ENCODE measurements around the gene DLAT.
"Not testable (repeated sequence)": the region's sequence is repeated elsewhere in the genome, so short reads cannot be mapped to it uniquely, and the experiment has no call there.

Gene DLAT

DNA sequence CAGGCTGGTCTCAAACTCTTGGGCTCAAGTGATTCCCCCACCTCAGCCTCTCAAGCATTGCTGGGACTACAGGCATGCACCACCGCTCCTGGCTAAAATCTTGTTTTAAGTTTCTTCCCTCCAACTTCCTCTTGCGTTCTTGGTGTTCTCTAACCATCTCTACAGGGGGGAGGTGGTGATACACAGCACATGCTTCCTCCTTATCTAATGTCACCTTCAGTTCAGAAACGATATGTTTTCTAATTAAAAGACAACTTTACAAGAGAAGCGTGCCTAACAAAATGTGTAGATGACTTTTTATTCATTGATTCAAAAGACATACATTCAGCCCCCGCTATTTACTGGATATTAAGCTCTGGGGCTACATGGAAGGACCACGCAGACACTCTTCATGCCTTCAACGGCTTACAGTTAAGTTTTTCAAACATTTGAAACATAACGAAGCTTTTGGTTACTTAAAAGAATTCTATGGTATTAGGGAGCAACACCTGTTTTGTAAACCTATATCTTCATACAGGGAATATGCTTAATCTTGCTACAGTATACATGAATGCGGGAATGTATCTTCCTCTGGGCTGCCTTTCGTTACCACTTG is 933 bp upstream of the DLAT start:
- WGBS (ENCODE audit: insufficient coverage, insufficient read length): no CpG with 5 or more reads among the region's 10 CpGs
- Histone ChIP-seq H3K4me1 (ENCODE audit: control insufficient read depth, insufficient read depth, low read length) (no peaks in the 10 kb centered on the region), H3K27ac (ENCODE audit: low read length) (no peak overlapping the region), H3K9me3 (ENCODE audit: control insufficient read depth, insufficient read depth, low read length) (no peaks in the 10 kb centered on the region), H3K4me3 (ENCODE audit: low read length) (peak overlapping the region; percentile 89; the same call in 1 of the 2 replicates), H3K27me3 (ENCODE audit: control insufficient read depth, insufficient read depth, low read length) (no peaks in the 10 kb centered on the region), H3K36me3 (ENCODE audit: control insufficient read depth, insufficient read depth, low read length) (peaks cover 4% of the 10 kb centered on the region; the same call in 1 of the 2 replicates)
- DNase-seq (ENCODE audit: low read depth, low spot score): no peak

DNA sequence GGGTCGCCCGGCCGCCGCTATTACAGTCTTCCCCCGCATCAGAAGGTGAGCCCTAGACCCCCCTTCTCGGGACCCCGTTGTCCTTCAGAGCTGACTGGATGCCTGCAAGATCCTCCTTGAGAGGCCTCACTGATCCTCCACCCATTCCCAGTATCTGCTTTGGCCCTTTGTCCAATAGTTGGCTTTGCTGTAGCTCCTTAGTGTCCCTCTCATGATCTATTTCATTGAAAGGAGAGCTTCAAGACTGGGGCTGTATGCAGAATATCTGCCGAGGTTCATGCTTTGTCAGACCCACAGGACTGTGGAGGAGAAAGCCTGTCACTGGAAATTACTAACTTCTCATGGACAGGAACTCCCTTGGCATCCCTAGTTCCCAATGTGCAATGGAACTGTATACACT is 499 bp downstream of the DLAT start:
- WGBS (ENCODE audit: insufficient coverage, insufficient read length): no CpG with 5 or more reads among the region's 8 CpGs
- Histone ChIP-seq H3K9me3 (ENCODE audit: control insufficient read depth, insufficient read depth, low read length) (no peaks in the 10 kb centered on the region), H3K36me3 (ENCODE audit: control insufficient read depth, insufficient read depth, low read length) (peaks cover 13% of the 10 kb centered on the region; the same call in 1 of the 2 replicates), H3K27me3 (ENCODE audit: control insufficient read depth, insufficient read depth, low read length) (no peaks in the 10 kb centered on the region), H3K4me1 (ENCODE audit: control insufficient read depth, insufficient read depth, low read length) (no peaks in the 10 kb centered on the region), H3K4me3 (ENCODE audit: low read length) (peak overlapping the region; percentile 89), H3K27ac (ENCODE audit: low read length) (no peak overlapping the region)
- DNase-seq (ENCODE audit: low read depth, low spot score): no peak

DNA sequence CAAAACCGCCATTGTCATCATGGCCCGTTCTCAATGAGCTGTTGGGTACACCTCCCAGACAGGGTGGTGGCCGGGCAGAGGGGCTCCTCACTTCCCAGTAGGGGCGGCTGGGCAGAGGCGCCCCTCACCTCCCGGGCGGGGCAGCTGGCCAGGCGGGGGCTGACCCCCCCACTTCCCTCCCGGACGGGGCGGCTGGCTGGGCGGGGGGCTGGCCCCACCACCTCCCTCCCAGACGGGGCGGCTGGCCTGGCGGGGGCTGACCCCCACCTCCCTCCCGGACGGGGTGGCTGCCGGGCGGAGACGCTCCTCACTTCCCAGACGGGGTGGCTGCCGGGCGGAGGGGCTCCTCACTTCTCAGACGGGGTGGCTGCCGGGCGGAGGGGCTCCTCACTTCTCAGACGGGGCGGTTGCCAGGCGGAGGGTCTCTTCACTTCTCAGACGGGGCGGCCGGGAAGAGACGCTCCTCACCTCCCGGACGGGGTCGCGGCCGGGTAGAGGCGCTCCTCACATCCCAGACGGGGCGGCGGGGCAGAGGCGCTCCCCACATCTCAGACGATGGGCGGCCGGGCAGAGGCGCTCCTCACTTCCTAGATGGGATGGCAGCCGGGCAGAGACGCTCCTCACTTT is 1.7 kb downstream of the DLAT start:
- H3K27me3 ChIP-seq (ENCODE audit: control insufficient read depth, insufficient read depth, low read length); DNase-seq (ENCODE audit: low read depth, low spot score); H3K4me1 ChIP-seq (ENCODE audit: control insufficient read depth, insufficient read depth, low read length); H3K27ac ChIP-seq (ENCODE audit: low read length); H3K9me3 ChIP-seq (ENCODE audit: control insufficient read depth, insufficient read depth, low read length); H3K4me3 ChIP-seq (ENCODE audit: low read length): not testable (repeated sequence)
- peaks cover 13% of the 10 kb centered on the region; the same call in 1 of the 2 replicates for H3K36me3 ChIP-seq (ENCODE audit: control insufficient read depth, insufficient read depth, low read length)
- WGBS (ENCODE audit: insufficient coverage, insufficient read length): no CpG with 5 or more reads among the region's 49 CpGs

DNA sequence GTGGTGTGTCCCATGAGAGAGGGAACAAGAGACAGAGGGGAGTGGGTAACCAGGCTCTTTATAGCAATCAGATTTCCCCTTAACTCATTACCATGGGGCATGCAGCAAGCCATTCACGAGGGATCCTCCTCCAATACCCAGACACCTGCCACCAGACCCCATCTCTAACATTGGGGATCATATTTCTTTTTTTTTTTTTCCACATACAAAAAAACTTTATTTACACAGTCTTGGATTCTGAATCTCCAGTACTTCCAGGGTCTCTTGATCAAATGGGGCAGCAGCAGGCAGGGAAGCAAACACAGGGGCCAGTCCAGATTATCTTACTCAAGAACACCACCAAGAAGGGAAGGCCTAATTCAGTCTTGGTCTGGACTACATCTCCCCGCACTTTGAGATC is 4.3 kb downstream of the DLAT start:
- DNase-seq (ENCODE audit: low read depth, low spot score): no peak
- Histone ChIP-seq H3K9me3 (ENCODE audit: control insufficient read depth, insufficient read depth, low read length) (no peaks in the 10 kb centered on the region), H3K4me1 (ENCODE audit: control insufficient read depth, insufficient read depth, low read length) (no peaks in the 10 kb centered on the region), H3K27me3 (ENCODE audit: control insufficient read depth, insufficient read depth, low read length) (no peaks in the 10 kb centered on the region), H3K36me3 (ENCODE audit: control insufficient read depth, insufficient read depth, low read length) (peaks cover 17% of the 10 kb centered on the region; the same call in 1 of the 2 replicates), H3K27ac (ENCODE audit: low read length) (no peak overlapping the region), H3K4me3 (ENCODE audit: low read length) (no peak overlapping the region)
- no CpG with 5 or more reads among the region's 2 CpGs for WGBS (ENCODE audit: insufficient coverage, insufficient read length)

DNA sequence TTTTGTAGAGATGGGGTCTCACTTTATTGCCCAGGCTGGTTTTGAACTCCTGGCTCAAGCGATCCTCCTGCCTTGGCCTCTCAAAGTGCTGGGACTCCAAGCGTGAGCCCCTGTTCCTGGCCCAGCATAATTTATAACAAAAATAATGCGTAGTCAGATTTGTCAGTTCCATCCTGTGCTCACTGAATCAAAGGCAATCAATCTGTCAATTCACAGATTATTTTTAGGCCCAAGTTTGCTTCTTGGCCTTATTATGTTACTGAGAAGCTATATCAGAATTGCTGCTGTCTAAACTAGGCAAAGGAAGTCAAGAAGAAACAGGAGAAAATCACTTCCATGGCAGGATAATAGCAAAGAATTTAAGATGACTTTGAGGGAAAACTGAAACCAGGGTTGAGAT is 8.7 kb downstream of the DLAT start:
- no CpG with 5 or more reads among the region's 3 CpGs for WGBS (ENCODE audit: insufficient coverage, insufficient read length)
- H3K36me3 ChIP-seq (ENCODE audit: control insufficient read depth, insufficient read depth, low read length): peaks cover 21% of the 10 kb centered on the region; the same call in 1 of the 2 replicates
- DNase-seq (ENCODE audit: low read depth, low spot score): no peak
- H3K9me3 ChIP-seq (ENCODE audit: control insufficient read depth, insufficient read depth, low read length): no peaks in the 10 kb centered on the region
- H3K4me3 ChIP-seq (ENCODE audit: low read length): no peak overlapping the region
- no peaks in the 10 kb centered on the region for H3K4me1 ChIP-seq (ENCODE audit: control insufficient read depth, insufficient read depth, low read length)
- H3K27me3 ChIP-seq (ENCODE audit: control insufficient read depth, insufficient read depth, low read length): no peaks in the 10 kb centered on the region
- no peak overlapping the region for H3K27ac ChIP-seq (ENCODE audit: low read length)

DNA sequence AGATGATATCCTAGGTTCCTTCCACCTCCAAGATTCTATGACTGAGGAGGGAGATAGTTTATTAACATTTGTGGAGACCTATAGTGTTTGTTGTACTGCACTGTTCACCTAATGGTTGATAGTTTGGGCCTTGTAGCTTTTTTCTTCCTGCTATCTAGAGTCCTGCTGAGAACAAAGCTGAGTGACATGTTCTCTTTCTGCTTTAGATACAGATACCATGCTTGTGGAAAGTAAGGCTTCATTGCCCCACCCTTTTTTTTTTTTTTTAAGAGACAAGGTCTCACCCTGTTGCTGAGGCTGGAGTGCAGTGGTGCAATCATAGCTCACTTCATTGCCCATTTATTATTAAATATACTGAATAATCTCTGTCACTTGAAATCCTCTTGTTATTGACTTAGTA is 12.3 kb downstream of the DLAT start:
- H3K4me1 ChIP-seq (ENCODE audit: control insufficient read depth, insufficient read depth, low read length): no peaks in the 10 kb centered on the region
- peaks cover 8% of the 10 kb centered on the region; the same call in 1 of the 2 replicates for H3K36me3 ChIP-seq (ENCODE audit: control insufficient read depth, insufficient read depth, low read length)
- no peak for DNase-seq (ENCODE audit: low read depth, low spot score)
- no peak overlapping the region for H3K27ac ChIP-seq (ENCODE audit: low read length)
- no peak overlapping the region for H3K4me3 ChIP-seq (ENCODE audit: low read length)
- H3K9me3 ChIP-seq (ENCODE audit: control insufficient read depth, insufficient read depth, low read length): no peaks in the 10 kb centered on the region
- no peaks in the 10 kb centered on the region for H3K27me3 ChIP-seq (ENCODE audit: control insufficient read depth, insufficient read depth, low read length)

DNA sequence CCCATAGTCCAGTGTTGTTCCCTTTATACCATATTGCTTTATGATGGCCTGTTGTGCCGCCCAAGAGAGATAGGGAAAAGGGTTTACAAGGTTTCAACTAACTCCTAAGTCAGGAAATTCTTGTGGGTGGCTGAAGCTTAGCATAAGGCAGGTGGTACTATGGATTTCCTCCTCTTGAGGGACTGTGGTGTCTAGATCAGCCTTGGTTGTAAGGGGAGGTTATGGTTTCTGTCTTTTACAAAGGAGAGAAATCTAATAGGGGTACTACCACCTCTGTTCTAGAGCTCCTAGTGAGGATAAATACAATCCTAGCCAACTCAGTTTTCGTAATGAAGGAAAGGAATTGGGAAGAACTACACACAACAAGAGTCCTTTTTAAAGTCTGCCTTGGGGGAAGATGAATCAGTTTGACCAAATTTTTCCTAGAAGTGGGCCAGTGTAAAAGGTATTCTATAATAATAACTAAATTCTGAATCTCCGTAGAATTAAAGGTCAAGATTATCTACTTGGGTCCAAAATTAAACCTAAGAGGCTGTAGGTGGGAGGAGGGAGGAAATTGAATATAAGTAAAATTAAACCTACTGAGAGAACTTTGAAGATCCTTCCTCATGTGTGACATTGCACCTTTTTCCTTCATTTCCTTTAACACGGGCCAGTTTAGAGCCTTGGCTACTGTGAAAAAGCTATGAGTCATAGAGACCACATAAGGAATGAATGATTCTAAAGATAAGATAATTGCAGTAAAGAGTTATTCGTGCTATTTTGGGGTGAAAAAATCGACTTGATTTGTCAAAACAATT is 17.2 kb downstream of the DLAT start:
- Histone ChIP-seq H3K27me3 (ENCODE audit: control insufficient read depth, insufficient read depth, low read length) (no peaks in the 10 kb centered on the region), H3K36me3 (ENCODE audit: control insufficient read depth, insufficient read depth, low read length) (peaks cover 7% of the 10 kb centered on the region; the same call in 1 of the 2 replicates), H3K27ac (ENCODE audit: low read length) (no peak overlapping the region), H3K4me1 (ENCODE audit: control insufficient read depth, insufficient read depth, low read length) (no peaks in the 10 kb centered on the region), H3K4me3 (ENCODE audit: low read length) (no peak overlapping the region), H3K9me3 (ENCODE audit: control insufficient read depth, insufficient read depth, low read length) (no peaks in the 10 kb centered on the region)
- no peak for DNase-seq (ENCODE audit: low read depth, low spot score)
- WGBS (ENCODE audit: insufficient coverage, insufficient read length): no CpG with 5 or more reads among the region's 6 CpGs

DNA sequence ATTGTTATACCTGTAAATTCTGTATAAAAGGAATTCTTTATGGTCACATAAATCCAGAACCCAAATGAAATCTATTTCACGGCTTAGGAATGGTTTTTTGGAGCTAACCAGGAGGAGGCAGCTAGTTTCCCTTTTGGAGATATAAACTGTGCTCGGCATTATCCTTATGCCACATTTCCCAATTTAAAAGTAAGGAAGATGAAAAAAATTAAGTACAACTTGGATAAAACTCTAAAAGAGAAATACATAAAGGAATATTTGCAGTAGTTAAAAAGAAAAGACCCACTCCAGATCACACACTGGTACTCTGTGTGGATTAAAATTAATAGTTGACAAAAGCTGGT is 17.7 kb downstream of the DLAT start:
- Histone ChIP-seq H3K4me3 (ENCODE audit: low read length) (no peak overlapping the region), H3K27me3 (ENCODE audit: control insufficient read depth, insufficient read depth, low read length) (no peaks in the 10 kb centered on the region), H3K27ac (ENCODE audit: low read length) (no peak overlapping the region), H3K36me3 (ENCODE audit: control insufficient read depth, insufficient read depth, low read length) (peaks cover 5% of the 10 kb centered on the region; the same call in 1 of the 2 replicates), H3K4me1 (ENCODE audit: control insufficient read depth, insufficient read depth, low read length) (no peaks in the 10 kb centered on the region), H3K9me3 (ENCODE audit: control insufficient read depth, insufficient read depth, low read length) (no peaks in the 10 kb centered on the region)
- no peak for DNase-seq (ENCODE audit: low read depth, low spot score)
- WGBS (ENCODE audit: insufficient coverage, insufficient read length): no CpG with 5 or more reads among the region's 2 CpGs

DNA sequence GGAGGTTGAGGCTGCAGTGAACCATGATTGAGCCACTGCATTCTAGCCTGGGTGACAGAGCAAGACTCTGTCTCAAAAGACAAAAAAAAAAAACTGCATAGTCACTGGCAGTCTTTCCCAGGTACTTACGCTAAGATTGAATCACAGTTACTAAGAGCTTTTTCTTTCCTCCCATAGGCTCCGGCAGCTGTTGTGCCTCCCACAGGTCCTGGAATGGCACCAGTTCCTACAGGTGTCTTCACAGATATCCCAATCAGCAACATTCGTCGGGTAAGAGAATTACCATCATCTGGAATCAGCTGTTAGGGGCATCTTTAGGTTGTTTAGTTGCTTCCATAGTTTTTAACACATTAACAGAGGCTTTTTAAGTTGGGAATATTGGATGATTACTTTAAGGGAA is 19.8 kb downstream of the DLAT start:
- no peak for DNase-seq (ENCODE audit: low read depth, low spot score)
- WGBS (ENCODE audit: insufficient coverage, insufficient read length): no CpG with 5 or more reads among the region's 4 CpGs
- Histone ChIP-seq H3K27me3 (ENCODE audit: control insufficient read depth, insufficient read depth, low read length) (no peaks in the 10 kb centered on the region), H3K4me1 (ENCODE audit: control insufficient read depth, insufficient read depth, low read length) (no peaks in the 10 kb centered on the region), H3K9me3 (ENCODE audit: control insufficient read depth, insufficient read depth, low read length) (no peaks in the 10 kb centered on the region), H3K4me3 (ENCODE audit: low read length) (no peak overlapping the region), H3K36me3 (ENCODE audit: control insufficient read depth, insufficient read depth, low read length) (peaks cover 5% of the 10 kb centered on the region; the same call in 1 of the 2 replicates), H3K27ac (ENCODE audit: low read length) (no peak overlapping the region)

DNA sequence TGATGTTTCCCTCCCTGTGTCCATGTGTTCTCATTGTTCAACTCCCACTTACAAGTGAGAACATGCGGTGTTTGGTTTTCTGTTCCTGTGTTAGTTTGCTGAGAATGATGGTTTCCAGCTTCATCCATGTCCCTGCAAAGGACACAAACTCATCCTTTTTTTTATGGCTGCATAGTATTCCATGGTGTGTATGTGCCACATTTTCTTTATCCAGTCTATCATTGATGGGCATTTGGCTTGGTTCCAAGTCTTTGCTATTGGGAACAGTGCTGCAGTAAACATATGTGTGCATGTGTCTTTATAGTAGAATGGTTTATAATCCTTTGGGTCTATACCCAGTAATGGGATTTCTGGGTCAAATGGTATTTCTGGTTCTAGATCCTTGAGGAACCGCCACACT is 21.4 kb downstream of the DLAT start:
- not testable (repeated sequence) for H3K36me3 ChIP-seq (ENCODE audit: control insufficient read depth, insufficient read depth, low read length); H3K9me3 ChIP-seq (ENCODE audit: control insufficient read depth, insufficient read depth, low read length)
- no CpG with 5 or more reads among the region's 2 CpGs for WGBS (ENCODE audit: insufficient coverage, insufficient read length)

More for the DNA sequence above, 21.4 kb downstream of the DLAT start:
- H3K27ac ChIP-seq (ENCODE audit: low read length); H3K27me3 ChIP-seq (ENCODE audit: control insufficient read depth, insufficient read depth, low read length); DNase-seq (ENCODE audit: low read depth, low spot score); H3K4me3 ChIP-seq (ENCODE audit: low read length); H3K4me1 ChIP-seq (ENCODE audit: control insufficient read depth, insufficient read depth, low read length): not testable (repeated sequence)
